Activated T-cell treated with anti-CD3 and anti-CD28 coated beads, Interleukin-2, amount 50 U/mL, for 72 hours (primary cell): ENCODE measurements around the gene PRR9. TPM values are rescaled to one million over a fixed set of nuclear protein-coding genes. Genes with fewer than 3 reads are reported as not detected.
A peak's percentile ranks its signal among the peaks of the same experiment; 100 is the strongest.

Experiments used
- ATAC-seq, 2 donors: fragments of 150-1000 bp; cut with Tn5 transposase; replicated peaks in 1 of 2; 2 replicates each; pipeline ENCODE4 v1.10.0; 2021; ENCODE audit warnings: moderate library complexity in 2 of 2, mild to moderate bottlenecking in 1 of 2
- DNase-seq, 2 donors: peaks; one replicate each; pipeline ENCODE4 v3.0.0; 2021 to 2022; ENCODE audit warnings: mixed read lengths in 1 of 2
- H3K27ac Mint-ChIP-seq: one replicate; pipeline ENCODE4 v1.8.0; 2022; ENCODE audit warnings: mild to moderate bottlenecking, moderate library complexity, mixed read lengths
- H3K27me3 Mint-ChIP-seq: one replicate; pipeline ENCODE4 v1.8.0; 2022; ENCODE audit warnings: low read depth, mixed read lengths
- H3K36me3 Mint-ChIP-seq, 2 donors: one replicate each; pipeline ENCODE4 v1.8.0; 2022; ENCODE audit warnings: mixed read lengths in 2 of 2, mild to moderate bottlenecking in 1 of 2; ENCODE audit not compliant: insufficient read depth in 2 of 2
- H3K4me1 Mint-ChIP-seq: one replicate; pipeline ENCODE4 v1.8.0; 2022; ENCODE audit warnings: low read depth, mixed read lengths
- H3K4me3 Mint-ChIP-seq, 2 donors: one replicate each; pipeline ENCODE4 v1.8.0; 2022; ENCODE audit warnings: mild to moderate bottlenecking in 2 of 2, mixed read lengths in 2 of 2, moderate library complexity in 2 of 2
- H3K9me3 Mint-ChIP-seq, 2 donors: one replicate each; pipeline ENCODE4 v1.8.0; 2022; ENCODE audit warnings: mixed read lengths in 2 of 2
- total RNA-seq, 2 donors: library from RNA; stranded (reverse); gene quantifications; one replicate each; pipeline ENCODE4 v1.2.3, GENCODE V29; 2022

The PRR9 gene
- total RNA-seq, 2 donors from 2014 or later: not detected

DNA sequence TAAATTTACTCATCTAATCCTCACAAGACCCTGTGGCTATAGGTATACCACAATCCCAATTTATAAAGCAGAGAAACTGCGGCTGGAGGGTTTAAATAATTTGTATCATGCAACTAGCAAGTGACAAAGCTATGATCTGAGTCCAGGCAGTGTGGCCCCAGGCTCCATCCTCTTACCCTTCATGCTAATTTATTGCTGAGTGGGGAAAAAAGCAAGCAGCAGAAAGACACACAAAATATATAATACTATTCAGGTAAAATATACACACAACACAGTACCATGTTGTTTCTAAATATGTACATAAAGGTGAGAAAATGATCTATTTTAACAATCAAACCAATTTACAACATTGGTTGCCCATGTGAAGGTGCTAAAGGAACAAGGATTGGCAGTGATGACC, 24.8 kb downstream of the PRR9 start:
- Mint-ChIP-seq H3K27me3 (peaks cover 16% of the 10 kb centered on the region), H3K36me3 (no peaks in the 10 kb centered on the region), H3K4me3 (no peak overlapping the region), H3K4me1 (no peaks in the 10 kb centered on the region), H3K9me3 (peaks cover 8 to 10% of the 10 kb centered on the region in 2 donors), H3K27ac (no peak overlapping the region)
- no peak for ATAC-seq
- no peak for DNase-seq

DNA sequence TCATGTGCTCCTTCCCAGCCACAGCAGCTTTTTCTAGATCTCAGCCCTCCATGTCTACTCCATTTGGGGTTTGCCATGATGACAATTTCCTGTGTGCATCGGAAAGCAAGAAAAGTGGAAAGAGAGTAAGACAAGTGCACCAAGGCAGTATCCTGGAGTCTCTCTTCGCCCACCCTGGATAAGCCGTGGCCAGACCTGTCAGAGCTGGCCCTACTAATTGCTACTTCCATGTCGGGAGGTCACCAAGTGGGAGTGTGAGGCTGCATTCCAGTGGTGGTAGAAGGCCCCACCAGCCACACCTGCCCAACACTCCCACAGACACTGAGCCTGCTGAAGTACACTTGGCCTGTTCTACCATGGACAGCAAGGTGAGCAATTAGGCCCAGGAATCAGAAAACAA, 28.1 kb downstream of the PRR9 start:
- Mint-ChIP-seq H3K27ac (no peak overlapping the region), H3K36me3 (no peaks in the 10 kb centered on the region), H3K4me1 (no peaks in the 10 kb centered on the region), H3K9me3 (peaks cover 8 to 10% of the 10 kb centered on the region in 2 donors), H3K4me3 (no peak overlapping the region), H3K27me3 (peaks cover 33% of the 10 kb centered on the region)
- ATAC-seq (no peak), DNase-seq (no peak)

DNA sequence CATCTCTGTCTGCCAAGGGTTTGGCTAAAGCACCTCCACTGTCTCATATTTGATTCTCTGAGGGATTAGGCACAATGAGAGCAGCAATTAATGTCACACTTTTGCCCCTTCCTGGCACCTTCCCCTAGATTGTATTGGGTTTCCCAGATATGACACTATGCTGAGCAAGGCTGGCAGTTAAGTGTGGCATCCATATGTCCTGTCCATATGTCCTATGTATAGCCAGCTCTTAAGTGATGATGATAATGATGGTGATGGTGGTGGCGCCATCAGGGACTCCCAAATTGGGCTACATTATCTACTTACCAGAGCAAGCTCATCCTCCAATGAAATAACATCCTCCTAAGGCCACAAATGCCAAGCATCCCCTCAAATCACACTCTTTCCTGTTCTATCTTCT, 28.6 kb downstream of the PRR9 start:
- ATAC-seq (no peak), DNase-seq (no peak)
- no peak overlapping the region for H3K4me3 Mint-ChIP-seq
- H3K36me3 Mint-ChIP-seq: no peaks in the 10 kb centered on the region
- peaks cover 8 to 10% of the 10 kb centered on the region in 2 donors for H3K9me3 Mint-ChIP-seq
- peaks cover 33% of the 10 kb centered on the region for H3K27me3 Mint-ChIP-seq
- no peaks in the 10 kb centered on the region for H3K4me1 Mint-ChIP-seq
- H3K27ac Mint-ChIP-seq: no peak overlapping the region

DNA sequence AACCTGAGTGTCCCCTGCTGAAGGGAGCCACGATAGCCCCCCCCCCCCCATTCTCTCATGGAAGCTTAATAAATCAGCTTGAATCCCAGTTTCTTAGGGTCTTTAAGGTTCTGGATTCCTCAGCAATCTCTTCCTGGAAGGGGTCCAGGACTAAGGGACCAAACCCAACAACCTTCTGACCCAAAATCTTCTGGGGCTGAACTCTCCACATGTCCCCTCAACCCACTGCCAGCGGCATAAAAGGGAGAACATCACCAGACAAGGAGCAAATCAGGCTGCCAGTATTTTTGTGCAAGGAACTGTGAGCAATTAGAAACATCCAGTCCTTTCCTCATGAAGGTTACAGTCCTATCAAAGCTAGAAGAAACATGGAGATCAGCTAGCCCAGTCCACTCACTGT, 29.4 kb downstream of the PRR9 start:
- H3K27me3 Mint-ChIP-seq: peaks cover 39% of the 10 kb centered on the region
- no peaks in the 10 kb centered on the region for H3K4me1 Mint-ChIP-seq
- no peak for ATAC-seq
- no peak overlapping the region for H3K4me3 Mint-ChIP-seq
- no peak overlapping the region for H3K27ac Mint-ChIP-seq
- H3K36me3 Mint-ChIP-seq: no peaks in the 10 kb centered on the region
- H3K9me3 Mint-ChIP-seq: peaks cover 8 to 10% of the 10 kb centered on the region in 2 donors
- DNase-seq: no peak

DNA sequence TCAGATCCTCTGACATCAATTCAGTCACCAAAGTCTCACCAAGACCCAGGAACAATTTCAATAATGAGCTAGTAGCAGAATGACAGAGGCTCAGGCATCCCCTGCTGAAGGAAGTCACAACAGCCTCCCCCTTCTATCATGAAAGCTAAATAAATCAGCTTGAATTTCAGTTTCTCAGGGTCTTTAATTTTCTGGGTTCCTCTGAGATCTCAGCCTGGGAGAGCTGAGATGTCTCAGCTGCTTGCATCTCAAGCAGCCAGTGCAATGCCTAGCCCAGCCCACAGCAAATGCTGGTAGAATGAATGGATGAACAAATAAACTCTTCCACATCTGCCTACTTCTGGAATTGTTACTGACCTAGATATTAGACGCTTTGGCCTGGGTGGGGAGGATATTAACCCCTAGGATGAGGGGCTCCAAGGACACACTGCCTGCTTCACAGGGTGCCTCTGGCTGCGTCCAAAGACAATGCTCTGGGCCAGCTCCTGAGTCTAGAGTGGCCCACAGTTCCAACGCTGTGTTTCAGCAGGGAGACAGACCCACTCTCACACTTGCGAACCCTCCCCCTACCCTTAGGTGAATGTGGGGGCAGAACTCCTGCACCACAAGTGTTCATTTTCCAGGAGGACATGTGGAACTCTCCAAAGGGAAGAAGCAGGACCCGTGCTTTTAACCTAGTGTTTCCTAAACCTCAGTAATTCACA, 30.9 kb downstream of the PRR9 start:
- H3K27me3 Mint-ChIP-seq: peaks cover 39% of the 10 kb centered on the region
- no peaks in the 10 kb centered on the region for H3K4me1 Mint-ChIP-seq
- H3K9me3 Mint-ChIP-seq: peaks cover 6 to 8% of the 10 kb centered on the region in 2 donors
- DNase-seq: no peak
- no peaks in the 10 kb centered on the region for H3K36me3 Mint-ChIP-seq
- ATAC-seq: no peak
- H3K4me3 Mint-ChIP-seq: no peak overlapping the region
- no peak overlapping the region for H3K27ac Mint-ChIP-seq

DNA sequence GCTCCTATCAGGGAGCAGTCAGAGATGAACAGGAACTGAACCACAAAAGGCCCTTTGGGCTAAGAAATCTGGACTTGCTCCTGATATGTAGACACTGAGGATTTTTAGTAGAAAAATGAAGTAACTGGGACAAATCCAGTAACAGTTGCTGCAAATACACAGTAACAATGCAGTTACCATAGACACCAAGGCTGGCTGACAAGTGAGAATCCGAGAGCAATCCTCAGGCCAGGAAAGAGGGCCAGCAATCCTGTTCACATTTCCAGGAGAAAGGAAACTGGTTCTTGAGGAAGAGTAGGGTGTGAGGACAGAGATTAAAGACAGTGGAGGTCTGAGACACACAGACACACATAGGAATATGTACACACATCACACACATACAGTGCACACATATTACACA, 32.8 kb downstream of the PRR9 start:
- no peak for ATAC-seq
- peaks cover 11% of the 10 kb centered on the region for H3K4me1 Mint-ChIP-seq
- H3K27me3 Mint-ChIP-seq: peaks cover 32% of the 10 kb centered on the region

DNA sequence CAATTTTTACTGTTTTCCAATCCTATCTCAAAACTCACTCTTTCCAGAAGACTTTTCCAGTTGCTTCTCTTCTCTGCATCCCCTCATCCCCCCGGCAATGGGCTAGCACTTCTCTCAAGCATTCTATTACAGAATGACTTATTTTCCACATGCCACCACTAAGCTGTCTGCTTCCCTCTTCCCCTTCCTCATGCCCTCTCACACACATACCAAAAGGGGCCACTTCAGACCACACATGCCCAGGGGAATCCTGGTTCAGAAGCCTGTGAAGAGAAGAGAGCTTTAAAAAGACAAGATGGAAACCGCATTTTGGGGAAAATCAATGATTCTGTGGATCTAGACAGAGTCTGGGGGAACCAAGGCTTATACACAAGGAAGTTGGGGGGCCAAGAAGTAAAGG, 33.7 kb downstream of the PRR9 start:
- Mint-ChIP-seq H3K27me3 (peaks cover 30% of the 10 kb centered on the region), H3K27ac (no peak overlapping the region), H3K4me1 (peaks cover 11% of the 10 kb centered on the region), H3K4me3 (no peak overlapping the region), H3K9me3 (no peaks in the 10 kb centered on the region), H3K36me3 (no peaks in the 10 kb centered on the region)
- DNase-seq (no peak), ATAC-seq (no peak)

More for the DNA sequence above, 32.8 kb downstream of the PRR9 start:
- no peak overlapping the region for H3K4me3 Mint-ChIP-seq
- no peak for DNase-seq
- no peak overlapping the region for H3K27ac Mint-ChIP-seq
- no peaks in the 10 kb centered on the region for H3K36me3 Mint-ChIP-seq
- no peaks in the 10 kb centered on the region for H3K9me3 Mint-ChIP-seq

DNA sequence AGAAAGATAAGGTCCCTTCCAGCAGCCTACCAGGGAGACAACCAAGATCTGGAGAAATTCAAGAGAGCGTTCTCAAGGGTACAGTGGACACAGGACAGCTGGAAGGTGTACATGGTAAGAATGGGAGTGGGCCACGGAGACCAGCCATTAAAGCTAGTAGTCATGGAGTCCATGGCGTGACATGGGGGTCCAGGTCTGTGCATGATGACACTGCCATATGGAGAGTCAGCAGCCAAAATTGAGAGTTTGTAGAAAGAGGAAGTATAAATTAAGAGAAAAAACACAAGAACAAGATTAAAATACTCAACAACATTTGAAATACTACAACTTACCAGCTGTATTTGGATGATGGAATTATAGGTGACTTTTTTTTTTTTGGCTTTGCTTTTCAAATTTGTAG, 34.2 kb downstream of the PRR9 start:
- Mint-ChIP-seq H3K9me3 (no peaks in the 10 kb centered on the region), H3K4me3 (no peak overlapping the region), H3K36me3 (no peaks in the 10 kb centered on the region), H3K4me1 (peaks cover 11% of the 10 kb centered on the region), H3K27me3 (peaks cover 30% of the 10 kb centered on the region), H3K27ac (no peak overlapping the region)
- ATAC-seq: no peak
- no peak for DNase-seq

DNA sequence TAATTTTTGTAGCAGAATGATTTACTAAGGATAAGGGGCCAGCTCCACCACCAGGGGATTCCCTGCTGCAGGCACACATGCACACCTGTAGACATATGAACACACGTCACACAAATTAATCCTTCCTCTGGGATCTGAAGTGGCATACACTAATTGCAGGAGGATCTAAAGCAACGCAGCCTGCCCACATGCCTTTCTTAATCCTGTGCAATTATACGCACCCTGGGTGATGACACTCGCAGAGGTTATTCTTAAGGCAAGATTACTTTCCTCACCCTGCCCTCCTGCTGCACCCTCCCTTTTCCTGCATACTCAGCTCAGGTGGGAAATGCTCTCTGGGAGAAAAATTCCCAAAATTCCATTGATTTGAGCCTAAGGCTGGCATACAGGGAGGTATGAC, 34.6 kb downstream of the PRR9 start:
- H3K9me3 Mint-ChIP-seq: no peaks in the 10 kb centered on the region
- H3K27me3 Mint-ChIP-seq: peaks cover 29% of the 10 kb centered on the region
- H3K4me3 Mint-ChIP-seq: no peak overlapping the region
- H3K27ac Mint-ChIP-seq: no peak overlapping the region
- DNase-seq (no peak), ATAC-seq (no peak)
- no peaks in the 10 kb centered on the region for H3K36me3 Mint-ChIP-seq
- H3K4me1 Mint-ChIP-seq: peaks cover 11% of the 10 kb centered on the region

DNA sequence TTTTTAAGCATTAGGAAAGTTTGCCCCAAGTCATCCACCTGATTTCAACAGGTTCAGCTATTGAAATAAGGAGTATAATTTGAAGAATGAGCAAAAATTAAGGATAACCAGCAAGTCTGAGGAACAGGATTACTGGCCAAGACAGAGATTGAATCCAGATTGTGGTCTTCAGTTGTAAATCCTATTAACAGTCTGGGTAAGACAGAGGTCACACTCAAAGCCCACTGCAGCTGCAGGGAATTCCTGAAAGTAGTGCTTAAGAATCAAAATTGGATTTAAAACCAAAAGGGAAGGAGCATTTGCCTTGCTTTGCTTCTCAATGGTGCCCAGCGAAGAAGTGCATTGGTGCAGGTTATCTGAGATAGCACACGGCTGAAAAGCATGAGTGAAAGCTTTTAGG, 35.7 kb downstream of the PRR9 start:
- DNase-seq (no peak), ATAC-seq (no peak)
- Mint-ChIP-seq H3K4me3 (no peak overlapping the region), H3K4me1 (peaks cover 11% of the 10 kb centered on the region), H3K36me3 (no peaks in the 10 kb centered on the region), H3K27me3 (peaks cover 18% of the 10 kb centered on the region), H3K27ac (no peak overlapping the region), H3K9me3 (no peaks in the 10 kb centered on the region)

DNA sequence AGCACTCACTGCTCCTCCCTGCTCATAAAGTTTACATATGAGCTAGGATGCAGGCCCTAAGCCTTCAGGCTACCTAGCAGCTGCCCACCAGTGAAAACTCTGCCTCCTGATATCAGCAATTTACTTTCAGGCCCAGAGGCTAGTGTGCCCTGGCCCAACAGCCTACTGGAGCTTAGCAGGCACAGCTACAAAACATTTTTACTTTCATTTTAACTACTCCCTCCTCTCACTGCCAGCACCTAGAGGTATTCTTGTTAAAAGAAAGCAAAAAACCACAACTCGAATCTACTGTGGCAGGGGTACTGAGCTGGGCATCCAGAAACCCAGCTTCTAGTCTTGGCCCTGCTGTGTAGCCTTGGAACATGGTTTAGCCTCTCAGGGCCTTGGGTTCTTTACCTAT, 36.3 kb downstream of the PRR9 start:
- no peaks in the 10 kb centered on the region for H3K36me3 Mint-ChIP-seq
- peak overlapping the region; percentile 9 to 12 for H3K4me3 Mint-ChIP-seq
- peaks cover 11% of the 10 kb centered on the region for H3K4me1 Mint-ChIP-seq
- peak; percentile 49 to 62 for ATAC-seq
- peaks cover 19% of the 10 kb centered on the region for H3K27me3 Mint-ChIP-seq
- DNase-seq: no peak
- no peaks in the 10 kb centered on the region for H3K9me3 Mint-ChIP-seq
- H3K27ac Mint-ChIP-seq: no peak overlapping the region

DNA sequence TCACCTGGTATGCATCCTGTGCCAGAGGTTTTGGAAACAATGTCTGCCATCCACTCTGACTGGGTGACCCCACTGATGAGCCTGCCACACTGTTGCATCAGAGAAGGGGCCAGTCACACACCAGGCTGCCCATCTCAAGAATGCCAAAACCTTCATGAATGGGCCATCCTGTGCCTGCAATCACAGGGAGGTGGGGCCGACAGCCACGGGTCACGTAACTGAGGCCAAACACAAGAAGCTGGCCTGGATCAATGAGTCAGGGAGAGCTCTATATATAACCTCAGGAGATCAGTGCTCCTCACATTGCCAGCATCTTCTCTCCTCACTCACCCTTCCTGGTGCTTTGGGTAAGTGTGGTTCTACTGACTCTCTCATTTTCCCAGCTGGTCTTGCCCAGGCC, 42.0 kb downstream of the PRR9 start, which contains the start of gene LORICRIN:
Gene LORICRIN, plus strand, starts transcription at position 301 of the 400 bp plus-strand sequence. CDS start 1,263 bp downstream, outside the sequence.
- ATAC-seq (no peak), DNase-seq (no peak)
- Mint-ChIP-seq H3K36me3 (no peaks in the 10 kb centered on the region), H3K27ac (no peak within 1 kb of the TSS), H3K9me3 (no peaks in the 10 kb centered on the region), H3K4me3 (peak within 1 kb of the TSS; percentile 60 to 71), H3K4me1 (peaks cover 40% of the 10 kb centered on the region), H3K27me3 (peaks cover 50% of the 10 kb centered on the region)

DNA sequence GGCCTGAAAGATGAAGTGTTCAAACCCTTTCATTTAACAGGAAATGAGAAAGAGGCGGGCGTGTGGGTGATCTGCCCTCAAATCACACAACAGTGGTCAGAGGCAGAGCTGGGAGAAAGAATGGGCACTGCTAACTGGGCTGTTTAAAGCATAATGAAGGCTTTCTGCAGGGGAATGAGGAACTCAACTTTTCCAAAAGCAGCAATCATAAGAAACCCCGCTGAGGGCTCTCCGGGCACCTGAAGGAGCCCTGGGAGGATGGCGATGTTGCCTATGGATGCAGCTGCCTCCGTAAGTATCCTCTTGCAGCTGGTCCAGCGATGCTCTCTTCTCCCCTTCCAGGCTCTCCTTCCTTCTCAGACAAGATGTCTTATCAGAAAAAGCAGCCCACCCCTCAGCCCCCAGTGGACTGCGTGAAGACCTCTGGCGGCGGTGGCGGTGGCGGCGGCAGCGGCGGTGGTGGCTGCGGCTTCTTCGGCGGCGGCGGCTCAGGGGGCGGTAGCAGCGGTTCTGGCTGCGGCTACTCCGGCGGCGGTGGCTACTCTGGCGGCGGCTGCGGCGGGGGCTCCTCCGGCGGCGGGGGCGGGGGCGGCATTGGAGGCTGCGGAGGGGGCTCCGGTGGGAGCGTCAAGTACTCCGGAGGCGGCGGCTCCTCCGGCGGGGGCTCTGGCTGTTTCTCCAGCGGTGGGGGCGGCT, 43.3 kb downstream of the PRR9 start:
- Mint-ChIP-seq H3K9me3 (no peaks in the 10 kb centered on the region), H3K27me3 (peaks cover 60% of the 10 kb centered on the region), H3K27ac (no peak overlapping the region), H3K4me1 (peaks cover 38% of the 10 kb centered on the region), H3K36me3 (no peaks in the 10 kb centered on the region), H3K4me3 (peak overlapping the region; percentile 60 to 71)
- DNase-seq (peak; percentile 35 to 39), ATAC-seq (peak; percentile 54 to 65)
